HG03457 (cell line): Measurements from ENCODE around the gene CNTN5.
A peak's percentile ranks its signal among the peaks of the same experiment; 100 is the strongest.

Experiments
- ATAC-seq: cut with Tn5 transposase; IDR thresholded peaks from one replicate; pipeline ENCODE4 v1.9.1; 2021; ENCODE audit warnings: moderate number of reproducible peaks; ENCODE audit not compliant: unreplicated experiment

The CNTN5 gene

DNA sequence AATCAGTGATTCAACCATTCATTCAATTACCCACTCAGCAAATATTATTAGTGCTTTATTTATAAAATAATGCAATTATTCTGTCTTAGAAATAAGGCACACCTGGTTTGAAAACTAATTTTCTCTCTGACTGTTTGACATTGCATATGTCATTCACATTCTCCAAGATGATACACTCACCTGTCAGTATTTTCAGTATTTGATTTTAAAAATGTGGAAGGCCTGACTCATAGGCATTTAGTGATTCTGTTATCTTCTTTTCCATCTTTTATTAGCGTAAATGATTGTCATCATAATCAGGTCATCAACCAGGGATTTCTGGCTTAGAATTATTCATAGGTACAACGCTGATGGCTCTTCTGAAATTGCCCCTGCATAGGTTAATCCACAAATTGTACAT is 480.9 kb downstream of the CNTN5 start:
- no peak for ATAC-seq

DNA sequence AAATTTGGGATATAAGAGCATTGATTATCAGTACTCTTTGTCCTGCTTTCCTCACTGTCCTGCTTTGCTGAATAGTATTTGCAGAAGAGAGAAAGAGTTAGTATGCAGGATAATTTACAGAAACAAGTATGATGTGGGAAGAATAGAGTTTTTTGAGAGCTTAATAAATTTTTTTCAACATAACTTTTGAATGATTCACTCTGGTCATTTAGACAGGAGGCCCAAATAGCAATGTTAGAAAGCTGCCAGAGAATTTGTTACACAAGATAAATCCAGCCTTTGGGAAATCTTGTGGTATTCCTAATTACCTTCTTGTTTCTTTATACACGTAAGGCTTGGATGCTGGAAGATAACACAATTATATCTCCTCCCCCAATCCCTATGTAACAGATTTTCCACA is 484.6 kb downstream of the CNTN5 start:
- ATAC-seq, result no peak

DNA sequence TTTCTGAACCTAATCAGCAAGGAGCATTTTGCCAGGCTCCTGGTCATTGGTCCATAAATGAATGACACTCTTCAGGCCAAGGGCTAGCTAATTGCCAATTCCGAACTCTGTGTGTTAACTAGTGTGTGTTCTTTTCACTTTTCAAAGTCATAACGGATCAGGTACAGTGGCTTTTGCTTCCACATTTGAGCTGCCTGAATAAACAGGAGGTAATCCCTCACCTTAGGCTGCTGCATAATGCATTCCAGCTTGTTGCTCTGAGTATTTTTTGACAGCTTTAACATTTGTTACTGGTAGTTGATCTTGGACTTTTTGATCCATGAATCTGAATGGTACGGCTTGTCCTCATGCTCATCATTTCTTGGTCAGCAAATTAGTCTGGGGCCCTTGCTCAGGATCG is 485.1 kb downstream of the CNTN5 start:
- ATAC-seq, result no peak

DNA sequence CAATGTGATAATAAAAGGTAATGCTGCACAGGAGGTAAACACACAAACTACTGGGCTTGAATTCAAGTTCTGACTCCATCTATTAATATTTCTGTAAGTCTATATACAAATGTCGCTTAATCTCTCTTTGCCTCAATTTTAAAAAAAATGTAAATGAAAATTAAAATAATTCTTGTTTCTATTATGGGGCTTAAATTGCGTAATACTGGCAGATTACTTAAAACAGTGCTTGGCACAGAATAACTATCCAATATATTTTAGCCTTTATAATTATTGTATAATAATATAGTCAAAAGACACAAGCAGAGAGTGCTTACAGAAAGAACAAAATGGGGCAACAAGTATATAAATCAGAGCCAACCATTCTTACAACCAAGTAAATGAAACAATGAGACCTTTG is 489.1 kb downstream of the CNTN5 start:
- ATAC-seq, result no peak

DNA sequence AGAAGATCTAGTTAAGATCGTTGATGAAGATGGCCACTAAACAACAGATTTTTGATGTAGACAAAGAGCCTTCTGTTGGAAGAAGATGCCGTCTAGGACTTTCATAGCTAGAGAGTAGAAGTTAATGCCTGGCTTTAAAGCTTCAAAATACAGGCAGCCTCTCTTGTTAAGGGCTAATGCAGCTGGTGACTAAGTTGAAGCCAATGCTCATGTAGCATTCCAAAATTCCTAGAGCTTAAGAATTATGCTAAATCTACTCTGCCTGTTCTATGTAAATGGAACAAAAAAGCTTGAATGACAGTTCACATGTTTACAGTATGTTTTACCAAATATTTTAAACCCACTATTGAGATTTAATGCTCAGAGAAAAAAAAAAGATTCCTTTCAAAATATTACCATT is 492.6 kb downstream of the CNTN5 start:
- ATAC-seq, result no peak

DNA sequence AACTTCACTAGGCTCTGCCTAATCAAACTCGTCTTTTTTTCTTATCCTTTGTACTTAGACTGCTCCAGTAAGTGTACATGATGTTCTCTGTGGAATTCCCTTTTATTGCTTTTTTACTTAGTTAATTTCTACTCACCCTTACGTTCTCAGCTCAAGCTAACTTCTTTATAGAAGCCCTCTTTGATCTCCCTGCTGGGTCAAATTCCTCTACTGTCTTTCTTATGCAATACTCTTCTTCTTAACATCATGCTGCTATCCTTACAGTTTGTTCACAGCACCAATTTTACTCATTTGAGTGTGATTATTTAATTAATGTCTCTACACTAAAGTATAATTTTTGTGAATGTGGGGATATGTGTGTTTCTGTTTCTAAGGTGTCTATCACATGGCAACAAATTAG is 498.3 kb downstream of the CNTN5 start:
- ATAC-seq, result no peak

DNA sequence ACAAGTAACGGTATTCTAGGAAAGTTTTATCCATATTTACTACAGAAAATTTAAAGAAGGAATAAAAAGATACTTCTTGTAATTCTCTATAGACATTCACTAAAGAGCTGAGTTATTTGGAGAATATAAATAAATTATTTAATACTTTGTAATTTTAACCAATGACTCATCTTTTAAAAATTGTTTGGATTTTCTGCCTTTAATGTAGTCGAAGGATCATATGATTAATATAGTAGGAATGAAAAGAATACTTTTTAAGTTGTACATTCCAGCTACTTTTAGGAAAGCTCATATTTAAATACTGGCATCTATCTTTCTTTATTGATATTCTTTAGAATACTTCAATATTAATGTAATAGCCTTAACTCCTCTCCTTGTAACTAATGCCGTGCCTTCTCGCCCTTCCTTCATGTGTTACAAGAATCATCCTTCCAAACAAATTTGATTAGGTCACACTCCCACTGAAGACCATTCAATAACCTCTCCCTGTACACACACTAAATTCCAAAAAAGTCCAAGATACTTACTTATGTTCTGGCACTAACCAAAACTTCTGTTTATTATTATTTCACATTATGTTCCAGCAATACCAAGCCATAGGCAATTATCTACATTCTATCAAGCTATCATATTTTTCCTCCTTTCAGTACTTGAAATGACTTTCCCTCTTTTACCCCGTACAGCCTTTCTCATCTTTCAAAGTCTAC is 501.9 kb downstream of the CNTN5 start:
- ATAC-seq, result no peak

DNA sequence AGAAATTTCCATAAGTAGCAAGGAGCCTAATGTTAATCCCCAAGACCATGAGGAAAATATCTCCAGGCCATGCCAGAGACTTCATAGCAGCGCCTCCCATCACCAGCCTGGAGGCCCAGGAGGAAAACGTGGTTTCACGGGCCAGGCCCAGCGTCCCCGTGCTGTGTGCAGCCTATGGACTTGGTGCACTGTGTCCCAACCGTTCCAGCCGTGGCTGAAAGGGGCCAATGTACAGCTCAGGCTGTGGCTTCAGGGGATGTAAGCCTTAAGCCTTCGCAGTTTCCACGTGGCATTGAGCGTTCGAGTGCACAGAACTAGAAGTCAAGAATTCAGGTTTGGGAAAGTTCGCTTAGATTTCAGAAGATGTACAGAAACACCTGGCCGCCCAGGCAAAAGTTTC is 510.7 kb downstream of the CNTN5 start:
- ATAC-seq, result no peak

DNA sequence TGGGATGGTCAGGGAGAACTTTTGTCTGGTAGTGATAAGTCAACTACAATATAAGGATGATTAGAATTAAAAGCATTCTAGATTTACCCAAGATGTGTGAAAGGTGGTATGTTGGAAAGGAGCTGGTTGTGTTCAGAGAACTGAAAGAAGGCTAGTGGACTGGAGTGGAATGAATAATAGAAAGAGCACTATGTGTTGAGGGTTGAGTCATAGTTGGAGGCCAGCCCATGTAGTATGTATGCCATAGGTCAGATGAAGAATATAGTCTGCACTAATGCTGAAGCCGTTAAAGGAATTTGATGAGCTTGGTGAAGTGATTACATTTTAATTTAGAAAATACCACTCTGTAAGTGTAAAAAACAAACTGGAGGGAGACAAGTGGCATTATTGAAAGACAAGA is 514.1 kb downstream of the CNTN5 start:
- ATAC-seq, result peak; percentile 69

DNA sequence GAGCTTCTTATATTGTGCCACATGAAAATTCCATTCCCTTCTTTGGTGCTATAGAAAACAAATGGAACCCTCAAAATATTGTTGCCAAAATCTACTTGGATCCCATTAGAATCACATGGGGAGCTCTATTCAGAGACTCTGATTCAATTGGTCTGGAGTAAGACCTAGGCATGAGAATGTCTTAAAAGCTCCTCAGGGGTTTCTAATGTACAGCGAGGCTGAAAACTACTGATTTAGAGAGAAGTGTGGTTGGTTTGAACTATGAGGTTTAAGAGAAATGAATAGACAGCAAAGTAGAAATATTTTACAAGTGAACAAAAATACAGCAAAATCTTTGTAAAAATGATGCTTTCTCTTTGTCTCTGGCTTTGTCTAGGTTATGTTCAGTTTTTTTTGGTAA is 514.7 kb downstream of the CNTN5 start:
- peak; percentile 72 for ATAC-seq

DNA sequence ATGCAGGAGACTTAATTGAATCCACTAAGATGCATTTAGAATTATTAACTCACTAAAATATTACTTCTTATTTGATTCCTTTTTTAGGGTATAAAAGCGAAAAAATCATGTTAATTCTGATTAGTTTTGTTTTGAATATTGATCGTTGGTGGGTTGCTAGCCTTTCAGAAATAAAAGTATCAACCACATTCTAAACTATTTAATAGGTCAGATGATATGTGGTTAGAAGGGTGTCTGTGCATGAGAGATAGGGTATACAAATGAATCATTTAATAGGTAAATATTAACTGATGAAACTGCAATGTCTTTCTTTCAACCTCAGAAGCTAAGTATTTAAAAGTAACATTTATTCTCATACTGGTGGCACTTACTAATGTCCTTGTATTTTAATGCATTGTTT is 515.1 kb downstream of the CNTN5 start:
- ATAC-seq, result peak; percentile 85

DNA sequence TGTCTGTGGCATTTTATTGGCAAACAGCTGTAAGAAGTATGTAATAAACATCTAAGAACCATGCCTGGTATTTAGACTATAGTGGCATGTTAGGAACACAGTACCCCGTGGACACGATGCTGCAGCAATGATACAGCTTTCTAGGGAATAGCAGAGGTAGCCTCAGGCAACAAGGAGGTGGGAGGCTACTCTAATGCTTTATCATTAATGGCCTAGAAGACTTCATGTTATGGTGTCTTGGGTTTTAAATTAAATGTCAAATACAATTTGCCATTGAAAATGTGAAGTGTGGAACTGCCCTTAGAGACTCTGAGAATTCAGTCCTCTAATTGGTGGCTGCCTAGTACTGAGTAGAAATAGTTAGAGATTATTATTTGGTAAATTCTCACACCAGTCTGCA is 516.9 kb downstream of the CNTN5 start:
- ATAC-seq, result no peak

DNA sequence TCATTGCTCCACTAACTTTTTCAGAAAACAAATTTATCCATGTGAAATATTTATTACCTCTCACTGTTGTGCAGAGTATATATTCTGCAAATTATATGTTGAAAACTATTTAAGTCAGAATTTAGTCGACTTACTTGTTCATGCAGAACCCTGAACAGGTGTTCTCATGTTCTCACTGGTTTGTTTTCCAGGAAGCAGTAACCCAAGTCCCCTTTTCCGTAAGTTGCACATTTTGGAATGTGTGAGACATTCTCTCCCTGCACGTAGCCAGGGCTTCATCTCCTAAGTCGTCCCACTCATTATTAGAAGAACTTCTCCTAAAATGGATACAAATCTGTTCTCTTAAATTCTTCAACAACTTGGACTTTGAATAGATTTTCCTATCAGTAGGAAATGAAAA is 524.9 kb downstream of the CNTN5 start:
- ATAC-seq, result no peak

DNA sequence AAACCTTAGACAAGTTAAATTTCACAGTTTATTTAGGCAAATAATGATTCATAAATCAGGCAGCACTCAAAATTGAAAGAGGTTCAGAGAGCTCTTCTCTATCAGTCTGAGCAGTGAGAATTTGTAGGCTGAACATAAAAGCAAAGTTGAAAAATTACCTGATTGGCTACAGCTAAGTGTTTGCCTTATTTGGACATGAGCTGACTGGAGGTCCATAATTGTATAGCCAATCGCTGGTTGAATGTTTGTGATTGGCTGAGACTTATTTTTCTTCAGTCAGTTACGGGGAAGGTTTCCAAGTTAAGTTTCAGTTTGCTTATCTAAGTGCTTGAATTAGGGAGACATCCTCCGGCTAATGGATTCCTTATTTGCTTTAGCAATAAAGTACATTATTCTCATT is 527.5 kb downstream of the CNTN5 start:
- ATAC-seq, result no peak

DNA sequence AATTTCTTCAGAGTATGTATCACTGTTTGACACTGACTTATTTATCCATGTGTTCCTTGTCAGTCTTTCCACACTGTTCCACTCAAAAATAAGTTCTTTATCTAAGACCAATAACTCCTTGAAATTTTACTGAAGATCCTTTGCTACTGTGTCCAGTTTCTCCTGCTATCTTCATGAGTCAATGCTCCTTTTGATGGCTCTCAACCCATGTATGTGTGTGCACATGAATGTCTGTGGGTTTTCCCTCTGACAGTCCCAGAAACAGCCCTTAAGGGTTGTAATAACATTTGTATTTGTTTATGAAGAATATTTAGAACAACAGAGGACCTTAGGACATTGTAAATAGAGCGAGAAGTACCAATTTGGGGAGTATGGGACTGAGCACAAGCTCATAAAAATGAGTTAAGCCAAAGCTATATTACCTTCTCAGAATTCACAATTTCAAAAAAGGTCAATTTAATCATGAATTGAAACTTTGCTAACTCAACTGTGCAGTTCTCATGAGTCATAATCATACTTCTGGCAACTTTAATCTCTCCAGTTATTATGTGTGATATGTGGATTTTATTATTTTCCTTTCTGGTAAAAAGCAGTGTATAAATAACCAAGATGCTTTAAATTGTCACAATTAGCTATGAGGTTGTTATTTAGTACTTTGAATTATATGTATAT is 533.6 kb downstream of the CNTN5 start:
- peak; percentile 52 for ATAC-seq

DNA sequence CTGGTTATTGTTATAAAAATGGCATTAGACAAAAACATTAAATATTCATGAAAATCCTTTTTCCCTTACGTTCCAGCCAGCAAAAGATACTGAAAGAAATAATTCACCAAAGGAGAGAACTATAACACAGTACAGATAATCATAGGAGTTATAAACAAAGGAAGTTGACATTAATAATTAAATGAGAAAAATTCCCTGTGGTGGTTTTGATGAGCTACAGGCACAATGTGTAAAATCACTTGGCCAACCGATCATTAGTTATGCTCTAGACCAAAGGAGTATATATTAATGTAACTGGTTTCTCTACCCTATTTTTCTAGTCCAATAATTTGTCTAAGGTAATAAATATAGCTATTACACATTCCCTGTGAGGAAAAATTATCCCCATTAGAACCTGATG is 534.7 kb downstream of the CNTN5 start:
- peak; percentile 64 for ATAC-seq

DNA sequence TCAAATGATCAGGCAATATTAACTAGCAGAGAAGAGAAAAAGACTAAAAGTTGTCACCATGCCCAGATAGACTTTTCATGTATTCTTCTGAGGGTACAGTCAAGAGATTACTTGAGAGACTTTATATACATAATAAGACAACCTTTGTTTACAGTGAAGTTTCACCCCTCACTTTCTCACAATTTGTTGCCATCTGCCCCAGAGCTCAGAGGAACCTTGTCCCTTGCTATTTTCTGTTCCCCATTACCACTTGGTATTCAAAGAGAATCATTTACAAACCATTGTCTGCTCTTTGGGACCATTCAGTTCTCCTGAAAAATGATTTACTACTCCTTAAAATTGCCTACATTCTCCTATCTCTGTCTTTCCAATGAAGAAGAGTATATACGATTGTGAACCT is 544.6 kb downstream of the CNTN5 start:
- peak; percentile 71 for ATAC-seq

DNA sequence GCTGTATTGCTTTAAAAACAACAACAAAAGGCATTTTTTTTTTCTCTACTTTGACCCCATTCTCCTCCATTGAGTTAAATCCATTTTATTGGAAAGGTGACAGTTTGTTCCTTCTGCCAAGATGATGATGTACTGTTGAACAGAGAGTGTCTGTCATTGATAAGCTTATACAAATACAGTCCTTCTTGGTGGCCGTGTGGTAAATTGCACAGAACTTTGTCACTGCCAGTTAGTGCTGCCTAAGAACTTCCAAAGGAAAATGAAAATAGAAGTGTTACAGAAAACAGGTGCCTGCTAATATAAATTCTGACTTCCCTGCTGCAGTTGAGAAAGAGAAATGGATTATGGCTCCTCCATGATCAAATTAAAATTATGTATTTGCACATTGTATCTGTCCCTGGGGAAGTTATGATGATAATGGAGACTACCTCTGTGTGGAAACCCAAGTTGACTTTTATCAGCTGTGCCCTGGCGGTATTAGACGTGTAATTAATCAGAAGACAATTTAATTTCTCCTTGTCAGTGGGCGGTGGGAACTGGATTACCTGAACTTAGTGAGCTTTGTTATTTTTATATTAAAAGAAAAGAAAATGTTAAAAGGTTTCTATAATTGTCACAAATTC is 546.7 kb downstream of the CNTN5 start:
- ATAC-seq, result no peak

DNA sequence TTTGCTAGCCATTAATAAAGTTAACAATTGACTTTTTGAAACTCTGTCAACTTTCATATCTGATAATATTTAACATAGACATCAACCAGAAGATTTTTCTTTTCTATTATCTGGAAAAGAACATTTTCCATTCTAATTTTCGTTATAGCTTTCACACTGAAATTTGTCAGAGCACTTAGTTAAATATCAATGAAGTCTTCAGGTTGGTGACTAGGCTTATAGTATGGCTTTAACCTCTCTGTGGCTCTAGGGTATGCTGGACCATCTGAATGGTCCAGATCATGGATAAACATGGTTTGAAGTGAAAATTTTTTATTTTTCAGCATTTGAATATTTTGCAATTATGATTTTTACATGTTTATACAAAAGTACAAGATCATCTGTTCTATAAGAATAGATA is 548.1 kb downstream of the CNTN5 start:
- no peak for ATAC-seq

DNA sequence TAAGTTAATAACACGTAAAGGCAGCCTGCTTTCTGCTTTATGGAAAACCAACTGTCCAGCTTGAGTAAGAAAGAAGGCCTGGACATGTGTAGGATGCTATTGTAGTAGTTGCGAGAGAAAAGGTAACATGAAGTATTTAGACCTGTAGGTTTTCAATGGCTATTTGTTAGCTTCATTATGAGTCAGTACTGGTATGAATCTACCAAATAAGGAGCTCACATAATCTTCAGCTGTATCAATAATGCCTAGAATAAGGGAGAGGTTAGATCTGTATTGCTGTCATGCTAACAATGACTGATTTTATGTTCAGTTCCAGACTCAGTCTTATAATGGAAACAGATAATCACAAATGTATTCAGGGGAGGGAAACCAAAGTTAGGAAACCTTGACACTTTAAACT is 550.3 kb downstream of the CNTN5 start:
- ATAC-seq, result peak; percentile 88

DNA sequence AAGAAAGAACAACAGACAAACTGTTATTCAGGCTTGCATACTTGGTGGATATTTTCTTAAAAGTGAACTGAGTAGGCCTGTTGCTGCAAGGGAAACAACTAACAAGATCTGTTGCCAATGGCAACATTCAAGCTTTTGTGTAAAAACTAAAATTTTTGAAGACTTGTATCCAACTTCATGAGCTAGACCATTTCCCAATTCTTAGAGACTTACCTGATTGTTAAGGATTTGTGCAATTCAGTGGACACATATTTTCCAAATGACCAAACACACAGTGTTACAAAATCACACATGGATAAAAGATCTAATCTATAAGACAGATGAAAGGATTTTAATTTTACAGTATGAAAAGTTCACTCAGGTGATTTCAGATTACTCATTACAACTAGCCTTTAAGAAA is 564.1 kb downstream of the CNTN5 start:
- no peak for ATAC-seq

DNA sequence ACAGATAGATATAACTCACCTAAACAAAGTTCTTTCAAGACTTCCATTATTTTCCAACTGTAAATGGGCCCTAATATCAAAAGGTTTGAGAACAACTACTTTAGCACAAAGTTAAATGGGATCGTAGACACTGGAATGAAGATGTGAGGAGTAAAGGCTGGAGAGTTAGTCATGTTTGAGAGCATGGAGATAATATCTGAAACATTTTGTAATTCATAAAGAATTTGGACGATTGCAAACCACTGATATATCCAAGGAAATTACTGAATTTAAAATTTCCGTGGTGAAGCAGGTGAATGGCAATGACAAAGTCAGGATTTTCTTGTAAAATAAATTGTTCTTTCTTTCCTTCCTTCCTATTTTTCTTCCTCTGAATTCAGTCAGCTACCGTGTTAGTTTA is 564.9 kb downstream of the CNTN5 start:
- ATAC-seq, result no peak
